ENCODE measurements around the gene LDB2. TPM values are rescaled to one million over a fixed set of nuclear protein-coding genes. Genes with fewer than 3 reads are reported as not detected.

Gene LDB2
- total RNA-seq, 1 donor from 2014 or later, result 4.9 TPM

GRCh38 chr4:16827045-16827444, 71.4 kb downstream of the LDB2 start:
- Histone ChIP-seq H2AFZ (ENCODE audit: low read depth, low read length) (no peak overlapping the region), H3K4me1 (ENCODE audit: insufficient read depth, low read length) (no peaks in the 10 kb centered on the region), H3K27ac (ENCODE audit: low read depth, low read length) (no peak overlapping the region), H3K4me2 (ENCODE audit: low read length) (no peak overlapping the region), H3K27me3 (ENCODE audit: insufficient read depth, low read length) (no peaks in the 10 kb centered on the region), H3K36me3 (ENCODE audit: insufficient read depth, low read length) (no peaks in the 10 kb centered on the region), H3K9ac (ENCODE audit: low read length) (no peak overlapping the region), H3K79me2 (ENCODE audit: insufficient read depth, low read length) (no peaks in the 10 kb centered on the region), H4K20me1 (ENCODE audit: insufficient read depth, low read length) (no peaks in the 10 kb centered on the region), H3K9me3 (ENCODE audit: insufficient read depth, low read depth, low read length) (no peaks in the 10 kb centered on the region), H3K4me3 (ENCODE audit: insufficient read depth, low read depth, low read length) (no peak overlapping the region)
- Mint-ChIP-seq H3K27ac (ENCODE audit: unreplicated experiment) (no peak overlapping the region), H3K9me3 (ENCODE audit: unreplicated experiment) (no peaks in the 10 kb centered on the region), H3K27me3 (ENCODE audit: low read depth, unreplicated experiment) (no peaks in the 10 kb centered on the region), H3K4me1 (ENCODE audit: low read depth, unreplicated experiment) (no peaks in the 10 kb centered on the region), H3K4me3 (ENCODE audit: unreplicated experiment) (no peak overlapping the region), H3K36me3 (ENCODE audit: low read depth, unreplicated experiment) (no peaks in the 10 kb centered on the region)
- no peak for FAIRE-seq
- no peak for DNase-seq (ENCODE audit: low read depth)
- TF ChIP-seq CTCF (IDR thresholded peaks at IDR 0.05; ENCODE audit: insufficient read depth, low read depth, low read length), result no peak
- no peak for TF ChIP-seq EZH2 (IDR thresholded peaks at IDR 0.05; ENCODE audit: insufficient read depth, low read length)

- Histone ChIP-seq H3K27ac (ENCODE audit: low read depth, low read length) (no peak overlapping the region), H3K36me3 (ENCODE audit: insufficient read depth, low read length) (no peaks in the 10 kb centered on the region), H3K4me1 (ENCODE audit: insufficient read depth, low read length) (no peaks in the 10 kb centered on the region), H4K20me1 (ENCODE audit: insufficient read depth, low read length) (no peaks in the 10 kb centered on the region), H2AFZ (ENCODE audit: low read depth, low read length) (no peak overlapping the region), H3K27me3 (ENCODE audit: insufficient read depth, low read length) (no peaks in the 10 kb centered on the region), H3K79me2 (ENCODE audit: insufficient read depth, low read length) (no peaks in the 10 kb centered on the region), H3K9ac (ENCODE audit: low read length) (no peak overlapping the region), H3K9me3 (ENCODE audit: insufficient read depth, low read depth, low read length) (no peaks in the 10 kb centered on the region), H3K4me3 (ENCODE audit: insufficient read depth, low read depth, low read length) (no peak overlapping the region), H3K4me2 (ENCODE audit: low read length) (no peak overlapping the region)
- Mint-ChIP-seq H3K27ac (ENCODE audit: unreplicated experiment) (no peak overlapping the region), H3K27me3 (ENCODE audit: low read depth, unreplicated experiment) (no peaks in the 10 kb centered on the region), H3K4me1 (ENCODE audit: low read depth, unreplicated experiment) (no peaks in the 10 kb centered on the region), H3K9me3 (ENCODE audit: unreplicated experiment) (no peaks in the 10 kb centered on the region), H3K4me3 (ENCODE audit: unreplicated experiment) (no peak overlapping the region), H3K36me3 (ENCODE audit: low read depth, unreplicated experiment) (no peaks in the 10 kb centered on the region)
- FAIRE-seq (no peak), DNase-seq (ENCODE audit: low read depth) (no peak)
- TF ChIP-seq CTCF (IDR thresholded peaks at IDR 0.05; ENCODE audit: insufficient read depth, low read depth, low read length), result no peak
- no peak for TF ChIP-seq EZH2 (IDR thresholded peaks at IDR 0.05; ENCODE audit: insufficient read depth, low read length)
Observed at GRCh38 chr4:16826406-16826910, 72.0 kb downstream of the LDB2 start.

- TF ChIP-seq CTCF (IDR thresholded peaks at IDR 0.05; ENCODE audit: insufficient read depth, low read depth, low read length) (no peak), EZH2 (IDR thresholded peaks at IDR 0.05; ENCODE audit: insufficient read depth, low read length) (no peak)
- H3K9ac ChIP-seq (ENCODE audit: low read length), result no peak overlapping the region
- H3K36me3 ChIP-seq (ENCODE audit: insufficient read depth, low read length), result no peaks in the 10 kb centered on the region
- no peaks in the 10 kb centered on the region for H3K4me1 ChIP-seq (ENCODE audit: insufficient read depth, low read length)
- H2AFZ ChIP-seq (ENCODE audit: low read depth, low read length), result no peak overlapping the region
- Mint-ChIP-seq H3K36me3 (ENCODE audit: low read depth, unreplicated experiment) (no peaks in the 10 kb centered on the region), H3K9me3 (ENCODE audit: unreplicated experiment) (no peaks in the 10 kb centered on the region), H3K27me3 (ENCODE audit: low read depth, unreplicated experiment) (no peaks in the 10 kb centered on the region), H3K27ac (ENCODE audit: unreplicated experiment) (no peak overlapping the region), H3K4me3 (ENCODE audit: unreplicated experiment) (no peak overlapping the region), H3K4me1 (ENCODE audit: low read depth, unreplicated experiment) (peaks cover 3% of the 10 kb centered on the region)
- FAIRE-seq, result peak; percentile 54
- no peaks in the 10 kb centered on the region for H3K9me3 ChIP-seq (ENCODE audit: insufficient read depth, low read depth, low read length)
- no peaks in the 10 kb centered on the region for H4K20me1 ChIP-seq (ENCODE audit: insufficient read depth, low read length)
- H3K27ac ChIP-seq (ENCODE audit: low read depth, low read length), result no peak overlapping the region
- no peak overlapping the region for H3K4me3 ChIP-seq (ENCODE audit: insufficient read depth, low read depth, low read length)
- no peak overlapping the region for H3K4me2 ChIP-seq (ENCODE audit: low read length)
- no peaks in the 10 kb centered on the region for H3K79me2 ChIP-seq (ENCODE audit: insufficient read depth, low read length)
- no peaks in the 10 kb centered on the region for H3K27me3 ChIP-seq (ENCODE audit: insufficient read depth, low read length)
- no peak for DNase-seq (ENCODE audit: low read depth)
Observed at GRCh38 chr4:16824278-16824806, 74.1 kb downstream of the LDB2 start.

All from astrocyte (in vitro differentiated cells and primary cell).